Measurements from ENCODE around the gene KAT6B.

The KAT6B gene

GRCh38 chr10:75021379-75022249, 195.2 kb downstream of the KAT6B start:
- H3K36me3 ChIP-seq: peaks cover 5% of the 10 kb centered on the region
- H3K9me3 ChIP-seq: no peaks in the 10 kb centered on the region
- DNase-seq: no peak
- peaks cover 6% of the 10 kb centered on the region; the same call in 1 of the 2 replicates for H3K4me1 ChIP-seq
- no peaks in the 10 kb centered on the region for H3K27me3 ChIP-seq
- no peak overlapping the region for H3K4me3 ChIP-seq (ENCODE audit: low read depth, low read length)
- TF ChIP-seq CTCF (IDR thresholded peaks at IDR 0.05; ENCODE audit: low read depth, low read length): no peak

GRCh38 chr10:75023074-75023473, 196.7 kb downstream of the KAT6B start:
- no peak for TF ChIP-seq CTCF (IDR thresholded peaks at IDR 0.05; ENCODE audit: low read depth, low read length)
- H3K27me3 ChIP-seq: no peaks in the 10 kb centered on the region
- H3K36me3 ChIP-seq: peaks cover 5% of the 10 kb centered on the region
- H3K4me3 ChIP-seq (ENCODE audit: low read depth, low read length): no peak overlapping the region
- H3K4me1 ChIP-seq: peaks cover 6% of the 10 kb centered on the region; the same call in 1 of the 2 replicates
- H3K9me3 ChIP-seq: no peaks in the 10 kb centered on the region
- no peak for DNase-seq

GRCh38 chr10:75024971-75025523, 198.6 kb downstream of the KAT6B start:
- no peaks in the 10 kb centered on the region for H3K9me3 ChIP-seq
- H3K4me3 ChIP-seq (ENCODE audit: low read depth, low read length): no peak overlapping the region
- DNase-seq: no peak
- peaks cover 9% of the 10 kb centered on the region for H3K36me3 ChIP-seq
- no peak for TF ChIP-seq CTCF (IDR thresholded peaks at IDR 0.05; ENCODE audit: low read depth, low read length)
- H3K4me1 ChIP-seq: peaks cover 6% of the 10 kb centered on the region; the same call in 1 of the 2 replicates
- H3K27me3 ChIP-seq: no peaks in the 10 kb centered on the region

- TF ChIP-seq CTCF (IDR thresholded peaks at IDR 0.05; ENCODE audit: low read depth, low read length): no peak
- Histone ChIP-seq H3K36me3 (peaks cover 4% of the 10 kb centered on the region), H3K27me3 (no peaks in the 10 kb centered on the region), H3K4me1 (no peaks in the 10 kb centered on the region), H3K4me3 (ENCODE audit: low read depth, low read length) (no peak overlapping the region), H3K9me3 (no peaks in the 10 kb centered on the region)
- DNase-seq: no peak
Observed at GRCh38 chr10:75028049-75028448, 201.6 kb downstream of the KAT6B start.

GRCh38 chr10:75028748-75029147, 202.3 kb downstream of the KAT6B start:
- H3K4me1 ChIP-seq: no peaks in the 10 kb centered on the region
- peaks cover 4% of the 10 kb centered on the region for H3K36me3 ChIP-seq
- DNase-seq: no peak

More at GRCh38 chr10:75028748-75029147, 202.3 kb downstream of the KAT6B start:
- no peaks in the 10 kb centered on the region for H3K27me3 ChIP-seq
- H3K4me3 ChIP-seq (ENCODE audit: low read depth, low read length): no peak overlapping the region
- no peaks in the 10 kb centered on the region for H3K9me3 ChIP-seq
- TF ChIP-seq CTCF (IDR thresholded peaks at IDR 0.05; ENCODE audit: low read depth, low read length): no peak

All from BE2C (cell line).